Activated naive CD8-positive, alpha-beta T cell treated with anti-CD3 and anti-CD28 coated beads, Interleukin-2, amount 50 U/mL, for 24 hours (primary cell): Measurements from ENCODE around the gene IFT80.
"Not testable (repeated sequence)": the region's sequence is repeated elsewhere in the genome, so short reads cannot be mapped to it uniquely, and the experiment has no call there.

ENCODE experiments used
- ATAC-seq: fragments of 150-1000 bp; cut with Tn5 transposase; one replicate; pipeline ENCODE4 v1.10.0; 2021
- DNase-seq: peaks from one replicate; pipeline ENCODE4 v3.0.0; 2021
- H3K27ac Mint-ChIP-seq: one replicate; pipeline ENCODE4 v1.8.0; 2021; ENCODE audit warnings: mild to moderate bottlenecking, mixed read lengths
- H3K27me3 Mint-ChIP-seq: one replicate; pipeline ENCODE4 v1.8.0; 2021; ENCODE audit warnings: mixed read lengths
- H3K36me3 Mint-ChIP-seq: one replicate; pipeline ENCODE4 v1.8.0; 2021; ENCODE audit warnings: low read depth, mixed read lengths
- H3K4me1 Mint-ChIP-seq: one replicate; pipeline ENCODE4 v1.8.0; 2021; ENCODE audit warnings: mixed read lengths
- H3K4me3 Mint-ChIP-seq: one replicate; pipeline ENCODE4 v1.8.0; 2021; ENCODE audit warnings: mild to moderate bottlenecking, moderate library complexity, mixed read lengths
- H3K9me3 Mint-ChIP-seq: one replicate; pipeline ENCODE4 v1.8.0; 2021; ENCODE audit warnings: mixed read lengths

The IFT80 gene

GRCh38 chr3:160291290-160291908, 107.6 kb downstream of the IFT80 start:
- Mint-ChIP-seq H3K9me3 (no peaks in the 10 kb centered on the region), H3K4me1 (no peaks in the 10 kb centered on the region), H3K4me3 (no peak overlapping the region), H3K27me3 (no peaks in the 10 kb centered on the region), H3K36me3 (peaks cover 3% of the 10 kb centered on the region), H3K27ac (no peak overlapping the region)
- no peak for DNase-seq
- no peak for ATAC-seq

- no peak for DNase-seq
Measured at GRCh38 chr3:160287666-160288065, 111.4 kb downstream of the IFT80 start.

GRCh38 chr3:160286231-160286630, 112.8 kb downstream of the IFT80 start:
- Mint-ChIP-seq H3K27ac (no peak overlapping the region), H3K9me3 (no peaks in the 10 kb centered on the region), H3K4me3 (no peak overlapping the region), H3K4me1 (no peaks in the 10 kb centered on the region), H3K27me3 (no peaks in the 10 kb centered on the region), H3K36me3 (no peaks in the 10 kb centered on the region)
- ATAC-seq (no peak), DNase-seq (no peak)

More at GRCh38 chr3:160287666-160288065, 111.4 kb downstream of the IFT80 start:
- no peak overlapping the region for H3K4me3 Mint-ChIP-seq
- no peak overlapping the region for H3K27ac Mint-ChIP-seq
- H3K4me1 Mint-ChIP-seq = no peaks in the 10 kb centered on the region
- H3K36me3 Mint-ChIP-seq = no peaks in the 10 kb centered on the region
- no peaks in the 10 kb centered on the region for H3K9me3 Mint-ChIP-seq
- H3K27me3 Mint-ChIP-seq = no peaks in the 10 kb centered on the region
- no peak for ATAC-seq

GRCh38 chr3:160280836-160281235, 118.2 kb downstream of the IFT80 start:
- Mint-ChIP-seq H3K9me3 (no peaks in the 10 kb centered on the region), H3K36me3 (peaks cover 17% of the 10 kb centered on the region), H3K27ac (no peak overlapping the region), H3K4me3 (no peak overlapping the region), H3K27me3 (no peaks in the 10 kb centered on the region), H3K4me1 (no peaks in the 10 kb centered on the region)
- ATAC-seq (no peak), DNase-seq (no peak)

GRCh38 chr3:160279657-160280056, 119.4 kb downstream of the IFT80 start:
- ATAC-seq (no peak), DNase-seq (no peak)
- Mint-ChIP-seq H3K4me3 (no peak overlapping the region), H3K36me3 (peaks cover 17% of the 10 kb centered on the region), H3K27me3 (no peaks in the 10 kb centered on the region), H3K4me1 (no peaks in the 10 kb centered on the region), H3K27ac (no peak overlapping the region), H3K9me3 (no peaks in the 10 kb centered on the region)

- DNase-seq = no peak
- Mint-ChIP-seq H3K36me3 (peaks cover 17% of the 10 kb centered on the region), H3K4me1 (no peaks in the 10 kb centered on the region), H3K27me3 (no peaks in the 10 kb centered on the region), H3K4me3 (no peak overlapping the region), H3K27ac (no peak overlapping the region), H3K9me3 (no peaks in the 10 kb centered on the region)
- ATAC-seq = no peak
Measured at GRCh38 chr3:160278210-160278609, 120.8 kb downstream of the IFT80 start.

GRCh38 chr3:160265088-160265487, 133.9 kb downstream of the IFT80 start:
- no peak overlapping the region for H3K27ac Mint-ChIP-seq
- H3K36me3 Mint-ChIP-seq = peaks cover 5% of the 10 kb centered on the region
- H3K9me3 Mint-ChIP-seq = no peaks in the 10 kb centered on the region
- ATAC-seq = no peak
- no peak overlapping the region for H3K4me3 Mint-ChIP-seq
- no peaks in the 10 kb centered on the region for H3K4me1 Mint-ChIP-seq
- H3K27me3 Mint-ChIP-seq = no peaks in the 10 kb centered on the region
- DNase-seq = no peak

GRCh38 chr3:160260587-160261270, 138.3 kb downstream of the IFT80 start:
- Mint-ChIP-seq H3K36me3 (peaks cover 6% of the 10 kb centered on the region), H3K4me3 (no peak overlapping the region), H3K27me3 (no peaks in the 10 kb centered on the region), H3K27ac (no peak overlapping the region), H3K4me1 (no peaks in the 10 kb centered on the region), H3K9me3 (no peaks in the 10 kb centered on the region)
- DNase-seq = no peak
- ATAC-seq = no peak

GRCh38 chr3:160259589-160259988, 139.4 kb downstream of the IFT80 start:
- H3K4me3 Mint-ChIP-seq = no peak overlapping the region
- no peaks in the 10 kb centered on the region for H3K4me1 Mint-ChIP-seq
- ATAC-seq (no peak), DNase-seq (no peak)
- H3K27ac Mint-ChIP-seq = no peak overlapping the region
- no peaks in the 10 kb centered on the region for H3K27me3 Mint-ChIP-seq
- peaks cover 6% of the 10 kb centered on the region for H3K36me3 Mint-ChIP-seq
- no peaks in the 10 kb centered on the region for H3K9me3 Mint-ChIP-seq

- Mint-ChIP-seq H3K9me3 (no peaks in the 10 kb centered on the region), H3K27ac (no peak overlapping the region), H3K27me3 (no peaks in the 10 kb centered on the region), H3K4me1 (no peaks in the 10 kb centered on the region), H3K36me3 (peaks cover 6% of the 10 kb centered on the region), H3K4me3 (no peak overlapping the region)
- no peak for ATAC-seq
- no peak for DNase-seq
Measured at GRCh38 chr3:160257606-160258005, 141.4 kb downstream of the IFT80 start.

- Mint-ChIP-seq H3K27ac (no peak overlapping the region), H3K4me1 (no peaks in the 10 kb centered on the region)
- no peak for ATAC-seq
Measured at GRCh38 chr3:160253298-160253697, 145.7 kb downstream of the IFT80 start.

GRCh38 chr3:160247766-160248165, 151.3 kb downstream of the IFT80 start:
- Mint-ChIP-seq H3K36me3 (no peaks in the 10 kb centered on the region), H3K27ac (no peak overlapping the region)

More at GRCh38 chr3:160253298-160253697, 145.7 kb downstream of the IFT80 start:
- H3K9me3 Mint-ChIP-seq = no peaks in the 10 kb centered on the region
- no peak overlapping the region for H3K4me3 Mint-ChIP-seq
- peaks cover 4% of the 10 kb centered on the region for H3K36me3 Mint-ChIP-seq
- H3K27me3 Mint-ChIP-seq = no peaks in the 10 kb centered on the region
- no peak for DNase-seq

GRCh38 chr3:160245261-160245800, 153.7 kb downstream of the IFT80 start:
- peaks cover 14% of the 10 kb centered on the region for H3K9me3 Mint-ChIP-seq
- no peak overlapping the region for H3K27ac Mint-ChIP-seq
- DNase-seq = no peak
- H3K4me1 Mint-ChIP-seq = no peaks in the 10 kb centered on the region
- no peak for ATAC-seq
- no peak overlapping the region for H3K4me3 Mint-ChIP-seq
- no peaks in the 10 kb centered on the region for H3K36me3 Mint-ChIP-seq
- peaks cover 3% of the 10 kb centered on the region for H3K27me3 Mint-ChIP-seq

More at GRCh38 chr3:160247766-160248165, 151.3 kb downstream of the IFT80 start:
- H3K9me3 Mint-ChIP-seq = peaks cover 13% of the 10 kb centered on the region
- H3K4me1 Mint-ChIP-seq = no peaks in the 10 kb centered on the region
- no peak overlapping the region for H3K4me3 Mint-ChIP-seq
- no peak for ATAC-seq
- DNase-seq = no peak
- H3K27me3 Mint-ChIP-seq = no peaks in the 10 kb centered on the region

GRCh38 chr3:160240719-160241118, 158.3 kb downstream of the IFT80 start:
- H3K27ac Mint-ChIP-seq, H3K4me1 Mint-ChIP-seq, ATAC-seq, H3K27me3 Mint-ChIP-seq, H3K4me3 Mint-ChIP-seq, DNase-seq, H3K36me3 Mint-ChIP-seq: not testable (repeated sequence)
- H3K9me3 Mint-ChIP-seq = peaks cover 14% of the 10 kb centered on the region

- peaks cover 24% of the 10 kb centered on the region for H3K27me3 Mint-ChIP-seq
- H3K4me1 Mint-ChIP-seq = no peaks in the 10 kb centered on the region
- no peak overlapping the region for H3K27ac Mint-ChIP-seq
- H3K36me3 Mint-ChIP-seq = no peaks in the 10 kb centered on the region
- no peaks in the 10 kb centered on the region for H3K9me3 Mint-ChIP-seq
- ATAC-seq (no peak), DNase-seq (no peak)
- no peak overlapping the region for H3K4me3 Mint-ChIP-seq
Measured at GRCh38 chr3:160232014-160232413, 167.0 kb downstream of the IFT80 start.
